HL-60/S4 (cell line): ENCODE results near the gene ARPC5.
"Not testable (repeated sequence)": the region's sequence is repeated elsewhere in the genome, so short reads cannot be mapped to it uniquely, and the experiment has no call there.

Experiments
- in situ Hi-C: fragments of 300-500 bp; cut with MboI; formaldehyde crosslinking; loops from 2 replicates; pipeline ENCODE4 v1.14.3; 2022; ENCODE audit warnings: low sequenced_read_pairs

ARPC5 gene

GRCh38 chr1:183619781-183620180, 15.8 kb downstream of the ARPC5 start:
- in situ Hi-C loops, result loop anchor here (10.0 kb wide), 1 partner anchor 145 kb away; the partner anchor contains the start of gene SMG7

- in situ Hi-C loops, result not testable (repeated sequence)
These were observed 17.4 kb downstream of the ARPC5 start for GRCh38 chr1:183618202-183618601.

GRCh38 chr1:183612975-183613374, 22.6 kb downstream of the ARPC5 start:
- in situ Hi-C loops, result not testable (repeated sequence)

- in situ Hi-C loops, result no loop called here
These were observed 23.2 kb downstream of the ARPC5 start for GRCh38 chr1:183612407-183612806.

GRCh38 chr1:183611021-183611420, 24.6 kb downstream of the ARPC5 start:
- in situ Hi-C loops, result no loop called here

- in situ Hi-C loops, result no loop called here
These were observed 25.7 kb downstream of the ARPC5 start for GRCh38 chr1:183609759-183610452.

- in situ Hi-C loops, result no loop called here
These were observed 26.3 kb downstream of the ARPC5 start for GRCh38 chr1:183609313-183609712.

GRCh38 chr1:183607322-183607980, 28.1 kb downstream of the ARPC5 start:
- in situ Hi-C loops, result no loop called here

GRCh38 chr1:183605904-183606303, 29.7 kb downstream of the ARPC5 start:
- in situ Hi-C loops, result no loop called here

GRCh38 chr1:183604815-183605214, 30.8 kb downstream of the ARPC5 start:
- in situ Hi-C loops, result no loop called here

- in situ Hi-C loops, result no loop called here
These were observed 31.4 kb downstream of the ARPC5 start for GRCh38 chr1:183604038-183604808.

- in situ Hi-C loops, result no loop called here
These were observed 33.1 kb downstream of the ARPC5 start for GRCh38 chr1:183602510-183602909.

GRCh38 chr1:183600634-183601033, 34.9 kb downstream of the ARPC5 start:
- in situ Hi-C loops, result no loop called here

- in situ Hi-C loops, result no loop called here
These were observed 35.4 kb downstream of the ARPC5 start for GRCh38 chr1:183600136-183600535.

- in situ Hi-C loops, result no loop called here
These were observed 37.2 kb downstream of the ARPC5 start for GRCh38 chr1:183598386-183598785.

- in situ Hi-C loops, result no loop called here
These were observed 37.8 kb downstream of the ARPC5 start for GRCh38 chr1:183597656-183598347.

GRCh38 chr1:183596500-183596899, 39.1 kb downstream of the ARPC5 start:
- in situ Hi-C loops, result no loop called here

- in situ Hi-C loops, result no loop called here
These were observed 40.0 kb downstream of the ARPC5 start for GRCh38 chr1:183595537-183595936.

- in situ Hi-C loops, result no loop called here
These were observed 42.2 kb downstream of the ARPC5 start for GRCh38 chr1:183593356-183593755.

GRCh38 chr1:183592733-183593132, 42.9 kb downstream of the ARPC5 start:
- in situ Hi-C loops, result no loop called here
